H1 (cell line): ENCODE data around the gene TMCC1. TPM values are rescaled to one million over a fixed set of nuclear protein-coding genes. Genes with fewer than 3 reads are reported as not detected.

Source experiments
- CTCF ChIA-PET: fragments of 300-600 bp; sonication (Branson Sonifier 250); formaldehyde crosslinking; loops from one replicate; lab custom pipeline; 2021; ENCODE audit not compliant: partially characterized antibody; lab: Charles Lee
- POLR2A ChIA-PET: fragments of 300-600 bp; sonication (Branson Sonifier 250); formaldehyde crosslinking; loops from one replicate; lab custom pipeline; 2021; ENCODE audit warnings: inconsistent platforms; ENCODE audit not compliant: partially characterized antibody; lab: Charles Lee
- DNase-seq, 2 experiments: peaks; one replicate each; pipeline versions ENCODE4 v3.0.0 to v3.0.0-alpha.2; 2010 to 2022; ENCODE audit warnings: low spot score in 2 of 2, low read depth in 1 of 2, mixed read lengths in 1 of 2
- FAIRE-seq: peaks from 2 replicates; lab custom pipeline; 2011; peaks lifted over from hg19 to GRCh38; lab: Jason Lieb, UNC
- H2AFZ ChIP-seq: 2 replicates; pipeline ENCODE4 v1.8.1; 2012; ENCODE audit warnings: low read length, inconsistent platforms
- H2AK5ac ChIP-seq: 2 replicates; pipeline ENCODE4 v1.6.1; 2013; ENCODE audit warnings: low read depth, low read length
- H2BK120ac ChIP-seq: replicated peaks from 2 replicates; pipeline ENCODE3; 2013; ENCODE audit warnings: low read depth, low read length, inconsistent platforms
- H2BK12ac ChIP-seq: 2 replicates; pipeline ENCODE4 v1.6.1; 2013; ENCODE audit warnings: low read depth, low read length
- H2BK15ac ChIP-seq: 2 replicates; pipeline ENCODE4 v1.6.1; 2013; ENCODE audit warnings: low read length
- H2BK20ac ChIP-seq: 2 replicates; pipeline ENCODE4 v1.6.1; 2013; ENCODE audit warnings: low read length
- H2BK5ac ChIP-seq: 2 replicates; pipeline ENCODE4 v1.6.1; 2013; ENCODE audit warnings: low read depth, low read length
- H3K14ac ChIP-seq: 2 replicates; pipeline ENCODE4 v1.6.1; 2013; ENCODE audit warnings: inconsistent platforms; ENCODE audit not compliant: insufficient read length
- H3K18ac ChIP-seq: 2 replicates; pipeline ENCODE4 v1.6.1; 2013; ENCODE audit warnings: low read length; ENCODE audit errors: extremely low read depth
- H3K23ac ChIP-seq: 2 replicates; pipeline ENCODE4 v1.6.1; 2013; ENCODE audit warnings: inconsistent platforms; ENCODE audit not compliant: insufficient read length
- H3K23me2 ChIP-seq: 2 replicates; pipeline ENCODE4 v1.6.1; 2013; ENCODE audit warnings: low read depth, low read length
- H3K27ac ChIP-seq: 2 replicates; pipeline ENCODE4 v1.6.1; 2011; ENCODE audit warnings: low read depth, low read length, inconsistent platforms
- H3K27me3 ChIP-seq, 4 experiments: replicated peaks in 1 of 4; 1 replicate in 1 of 4; 2 replicates in 3 of 4; pipeline versions ENCODE4 v1.6.1 to v1.8.1; 2011 to 2013; ENCODE audit warnings: low read length in 3 of 4, mild to moderate bottlenecking in 3 of 4, inconsistent platforms in 2 of 4, mixed read lengths in 2 of 4, moderate library complexity in 1 of 4; ENCODE audit not compliant: control insufficient read depth in 3 of 4, insufficient read depth in 3 of 4; ENCODE audit errors: extremely low read depth in 1 of 4
- H3K36me3 ChIP-seq, 4 experiments: 2 replicates each; pipeline versions ENCODE4 v1.6.1 to v1.8.1; 2011 to 2013; ENCODE audit warnings: mild to moderate bottlenecking in 4 of 4, low read length in 3 of 4, moderate library complexity in 2 of 4, control low read depth in 1 of 4, inconsistent platforms in 1 of 4; ENCODE audit not compliant: insufficient read depth in 4 of 4, control insufficient read depth in 2 of 4
- H3K4ac ChIP-seq: replicated peaks from 2 replicates; pipeline ENCODE3; 2013; ENCODE audit warnings: low read length, low read depth, mixed read lengths, inconsistent platforms; ENCODE audit not compliant: insufficient read length
- H3K4me1 ChIP-seq, 4 experiments: replicated peaks in 1 of 4; 1 replicate in 1 of 4; 2 replicates in 3 of 4; pipeline versions ENCODE4 v1.6.1 to v1.8.1; 2011 to 2013; ENCODE audit warnings: low read length in 3 of 4, inconsistent platforms in 2 of 4, mixed read lengths in 1 of 4; ENCODE audit not compliant: insufficient read depth in 4 of 4, control insufficient read depth in 3 of 4
- H3K4me2 ChIP-seq, 2 experiments: 2 replicates each; pipeline versions ENCODE4 v1.6.1 to v1.8.1; 2011 to 2013; ENCODE audit warnings: low read depth in 2 of 2, low read length in 2 of 2, control low read depth in 1 of 2, inconsistent platforms in 1 of 2, mild to moderate bottlenecking in 1 of 2; ENCODE audit not compliant: insufficient read depth in 1 of 2
- H3K4me3 ChIP-seq, 4 experiments: fragments of 200-600, 300-600 bp in 1 of 4; sonication (generic), shearing (Covaris generic), sonication (Bioruptor Twin) in 1 of 4; 2 replicates each; pipeline versions ENCODE4 v1.5.1 to v1.8.1; 2011 to 2016; ENCODE audit warnings: low read length in 4 of 4, low read depth in 3 of 4, control low read depth in 2 of 4, inconsistent platforms in 2 of 4, mild to moderate bottlenecking in 2 of 4, mixed read lengths in 1 of 4, moderate library complexity in 1 of 4; ENCODE audit not compliant: insufficient read depth in 2 of 4; ENCODE audit errors: extremely low read depth in 1 of 4
- H3K56ac ChIP-seq: replicated peaks from 2 replicates; pipeline ENCODE3; 2013; ENCODE audit warnings: low read depth, mild to moderate bottlenecking, mixed read lengths, low read length, inconsistent platforms; ENCODE audit not compliant: insufficient read length
- H3K79me1 ChIP-seq: 2 replicates; pipeline ENCODE4 v1.6.1; 2013; ENCODE audit warnings: low read depth, low read length, control low read depth
- H3K79me2 ChIP-seq, 2 experiments: 2 replicates each; pipeline versions ENCODE4 v1.6.1 to v1.8.1; 2012 to 2013; ENCODE audit warnings: low read length in 2 of 2, mild to moderate bottlenecking in 2 of 2, inconsistent platforms in 1 of 2; ENCODE audit not compliant: insufficient read depth in 2 of 2, control insufficient read depth in 1 of 2
- H3K9ac ChIP-seq, 4 experiments: replicated peaks in 1 of 4; 1 replicate in 1 of 4; 2 replicates in 3 of 4; pipeline versions ENCODE4 v1.6.1 to v1.8.1; 2011 to 2013; ENCODE audit warnings: low read depth in 3 of 4, low read length in 3 of 4, control low read depth in 2 of 4, mild to moderate bottlenecking in 2 of 4, moderate library complexity in 2 of 4, inconsistent platforms in 1 of 4; ENCODE audit errors: extremely low read depth in 1 of 4
- H3K9me3 ChIP-seq, 2 experiments: 2 replicates each; pipeline versions ENCODE4 v1.6.1 to v1.8.1; 2012 to 2013; ENCODE audit warnings: mild to moderate bottlenecking in 2 of 2, moderate library complexity in 2 of 2, control low read depth in 1 of 2, inconsistent platforms in 1 of 2, low read depth in 1 of 2, low read length in 1 of 2, mixed read lengths in 1 of 2; ENCODE audit not compliant: insufficient read depth in 2 of 2
- H4K20me1 ChIP-seq, 2 experiments: replicated peaks in 1 of 2; 2 replicates each; pipeline versions ENCODE3 to v1.8.1; 2011 to 2013; ENCODE audit warnings: inconsistent platforms in 2 of 2, low read length in 2 of 2, mild to moderate bottlenecking in 1 of 2; ENCODE audit not compliant: insufficient read depth in 2 of 2, control insufficient read depth in 1 of 2
- H4K5ac ChIP-seq: 2 replicates; pipeline ENCODE4 v1.6.1; 2013; ENCODE audit warnings: low read length, low read depth, mixed read lengths, inconsistent platforms; ENCODE audit not compliant: insufficient read length
- H4K8ac ChIP-seq: 2 replicates; pipeline ENCODE4 v1.8.0; 2013; ENCODE audit warnings: mild to moderate bottlenecking, moderate library complexity, low read length, inconsistent platforms; ENCODE audit not compliant: insufficient read depth; ENCODE audit errors: extremely low read depth
- H4K91ac ChIP-seq: replicated peaks from 2 replicates; pipeline ENCODE3; 2013; ENCODE audit warnings: low read length, mixed read lengths, inconsistent platforms; ENCODE audit not compliant: insufficient read length
- BCL11A ChIP-seq, 2 experiments: IDR thresholded peaks; one replicate each; pipeline ENCODE4 v1.6.1; 2011; ENCODE audit warnings: low read depth in 2 of 2, low read length in 2 of 2, mild to moderate bottlenecking in 2 of 2
- CBX5 ChIP-seq: fragments of 300-800, 300-1000 bp; sonication (generic); IDR thresholded peaks from 2 replicates; pipeline ENCODE4 v1.7.1; 2016; ENCODE audit warnings: antibody characterized with exemption, low read length, low read depth
- CHD1 ChIP-seq: IDR thresholded peaks from 2 replicates; pipeline ENCODE4 v1.6.1; 2012; ENCODE audit warnings: low read depth, low read length, improper control_type of control experiment
- FOSL1 ChIP-seq: IDR thresholded peaks from 2 replicates; pipeline ENCODE4 v1.6.1; 2011; ENCODE audit warnings: mild to moderate bottlenecking, low read depth, low read length, moderate library complexity; ENCODE audit not compliant: insufficient read depth
- GABPA ChIP-seq: IDR thresholded peaks from 2 replicates; pipeline ENCODE4 v1.6.1; 2011; ENCODE audit warnings: mild to moderate bottlenecking, low read length, moderate library complexity, borderline replicate concordance; ENCODE audit not compliant: insufficient read depth
- KDM4A ChIP-seq: IDR thresholded peaks from one replicate; pipeline ENCODE4 v1.7.1; 2012; ENCODE audit warnings: low read depth, mild to moderate bottlenecking, moderate library complexity, low read length, inconsistent platforms; ENCODE audit not compliant: severe bottlenecking
- NANOG ChIP-seq: IDR thresholded peaks from 2 replicates; pipeline ENCODE4 v1.6.1; 2011; ENCODE audit warnings: low read length, low read depth, mild to moderate bottlenecking, inconsistent platforms; ENCODE audit not compliant: insufficient read depth, poor library complexity, severe bottlenecking
- NRF1 ChIP-seq: IDR thresholded peaks from 2 replicates; pipeline ENCODE4 v1.6.1; 2011; ENCODE audit warnings: mild to moderate bottlenecking, low read depth, low read length, improper control_type of control experiment
- RNF2 ChIP-seq: fragments of 200-900, 300-1000 bp; sonication (generic); IDR thresholded peaks from 2 replicates; pipeline ENCODE4 v1.7.1; 2016; ENCODE audit warnings: borderline replicate concordance, low read depth, mild to moderate bottlenecking, antibody characterized with exemption, low read length; ENCODE audit not compliant: poor library complexity, severe bottlenecking; ENCODE audit errors: missing control alignments
- SAP30 ChIP-seq: fragments of 300-600 bp; sonication (generic); IDR thresholded peaks from 2 replicates; pipeline ENCODE4 v1.7.1; 2012; ENCODE audit warnings: low read length, moderate library complexity, mild to moderate bottlenecking, inconsistent platforms; ENCODE audit not compliant: insufficient read depth, insufficient replicate concordance
- SP4 ChIP-seq: IDR thresholded peaks from 2 replicates; pipeline ENCODE4 v1.6.1; 2012; ENCODE audit warnings: low read length, inconsistent platforms
- WGBS, 2 experiments: shearing (Covaris generic) in 1 of 2; methylation state at CpG; one replicate each; pipeline versions ENCODE4 v1.1.6 to v1.1.7; 2013 to 2015; ENCODE audit warnings: low lambda C conversion rate in 2 of 2, mixed read lengths in 2 of 2, inconsistent platforms in 1 of 2, low coverage in 1 of 2, missing lambda C conversion rate in 1 of 2; ENCODE audit not compliant: insufficient replicate concordance in 2 of 2, insufficient coverage in 1 of 2, insufficient read length in 1 of 2; ENCODE audit errors: extremely low coverage in 1 of 2, missing lambda C conversion rate in 1 of 2; 5-methylcytosine and 5-hydroxymethylcytosine counted together
- polyA plus RNA-seq, 7 experiments: library from polyadenylated mRNA; depleted of rRNA in 3 of 7; stranded (reverse) in 5 of 7; unstranded in 2 of 7; fragments of >200 nt in 5 of 7; fragments of 200-250 nt in 2 of 7; gene quantifications; 1 replicate in 5 of 7; 2 replicates in 1 of 7; 4 replicates in 1 of 7; pipeline versions ENCODE4 v1.2.1 to v1.2.3, GENCODE V29; 2011 to 2013; ENCODE audit warnings: missing spikeins in 2 of 7, mixed read lengths in 2 of 7
- total RNA-seq: library from RNA; stranded (reverse); fragmentation: NEBNext Ultra II Directional; extraction: Animal tissue kit (Norgen Biotek cat#: 25700); gene quantifications from 2 replicates; pipeline ENCODE4 v1.2.1, GENCODE V29; 2021

The TMCC1 gene
- total and polyA plus RNA-seq, 2 of the 8 experiments (the other 6 are each of a cell fraction or from before 2014, with no cell fraction given): 10.4 to 27.1 TPM

DNA sequence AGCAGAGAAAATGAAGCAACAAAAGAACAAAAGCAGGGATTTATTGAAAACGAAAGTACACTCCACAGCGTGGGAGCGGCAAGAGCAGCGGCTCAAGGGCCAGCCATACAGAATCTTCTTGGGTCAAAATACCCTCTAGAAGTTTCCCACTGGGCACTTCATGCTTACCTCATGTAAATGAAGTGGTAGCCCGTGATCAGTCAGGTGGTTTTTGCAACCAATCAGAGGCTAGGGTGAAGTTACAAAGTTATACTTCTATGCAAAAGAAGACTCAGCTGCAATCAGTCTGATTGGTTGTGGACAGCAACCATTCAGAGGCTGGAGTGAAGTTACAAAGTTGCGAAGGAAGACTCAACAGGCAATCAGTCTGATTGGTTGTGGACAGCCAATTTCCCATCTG lies 43.2 kb upstream of the TMCC1 start:
- no peaks in the 10 kb centered on the region for H4K20me1 ChIP-seq
- H2BK20ac ChIP-seq: no peak overlapping the region
- no peak overlapping the region for H2BK15ac ChIP-seq
- peaks cover 0 to 3% (median 0%) of the 10 kb centered on the region in 4 experiments; a peak in 2 of 7 replicates for H3K4me1 ChIP-seq
- no peaks in the 10 kb centered on the region for H3K9me3 ChIP-seq
- WGBS, 2 experiments: 88% methylated on average over 6 of the region's 6 CpGs; no CpG with 5 or more reads in 1 of the 2 experiments
- no peak overlapping the region for H4K8ac ChIP-seq
- no peak overlapping the region for H2BK12ac ChIP-seq
- no peak overlapping the region for H3K9ac ChIP-seq
- no peaks in the 10 kb centered on the region for H3K23me2 ChIP-seq
- H3K36me3 ChIP-seq: no peaks in the 10 kb centered on the region
- H3K4ac ChIP-seq: no peak overlapping the region
- no peak overlapping the region for H3K56ac ChIP-seq
- H3K18ac ChIP-seq: no peak overlapping the region
- DNase-seq: no peak
- no peak overlapping the region for H3K4me2 ChIP-seq
- no peaks in the 10 kb centered on the region for H3K79me2 ChIP-seq
- H2BK5ac ChIP-seq: no peak overlapping the region
- H3K27me3 ChIP-seq: 0 out of 7 replicates have a peak, but pooled peaks cover 0 to 5% (median under 1%) of the 10 kb centered on the region in 4 experiments
- no peak overlapping the region for H3K27ac ChIP-seq
- H2AK5ac ChIP-seq: no peak overlapping the region
- H4K5ac ChIP-seq: no peak overlapping the region
- POLR2A ChIA-PET: no interaction called here
- H2BK120ac ChIP-seq: no peak overlapping the region
- H3K23ac ChIP-seq: no peak overlapping the region
- TF ChIP-seq SP4 (no peak), RNF2 (no peak), SAP30 (no peak), BCL11A (IDR thresholded peaks at IDR 0.05; ENCODE audit: low read depth in 2 of 2, low read length in 2 of 2) (no peak), GABPA (no peak), CHD1 (no peak), KDM4A (no peak), CBX5 (no peak), NRF1 (no peak), FOSL1 (no peak), NANOG (no peak)
- TF ChIP-seq, all 59 proteins: peak for 0
- H3K4me3 ChIP-seq: no peak overlapping the region
- H3K14ac ChIP-seq: no peak overlapping the region
- FAIRE-seq: no peak
- H3K79me1 ChIP-seq: no peaks in the 10 kb centered on the region
- H4K91ac ChIP-seq: no peak overlapping the region
- no peak overlapping the region for H2AFZ ChIP-seq
- CTCF ChIA-PET: no interaction called here
